ENCODE data around the gene RNF168.

GRCh38 chr3:196528639-196529233 lies 25.2 kb upstream of the RNF168 start:
- TF ChIP-seq CTCF (optimal IDR thresholded peaks at IDR 0.05 in 1 of 3, IDR thresholded peaks at IDR 0.05 in 1 of 3, conservative IDR thresholded peaks at IDR 0.05 in 1 of 3; ENCODE audit: extremely low read depth in 1 of 3, insufficient read depth in 2 of 3, low read length in 3 of 3) (peak; percentile 52 to 77 (median 69)), EZH2 (IDR thresholded peaks at IDR 0.05; ENCODE audit: low read length) (no peak)
